Measurements from ENCODE around the gene SOD3. TPM values are rescaled to one million over a fixed set of nuclear protein-coding genes. Genes with fewer than 3 reads are reported as not detected.

The SOD3 gene
- total RNA-seq, 1 experiment from 2014 or later: 4.1 TPM

DNA sequence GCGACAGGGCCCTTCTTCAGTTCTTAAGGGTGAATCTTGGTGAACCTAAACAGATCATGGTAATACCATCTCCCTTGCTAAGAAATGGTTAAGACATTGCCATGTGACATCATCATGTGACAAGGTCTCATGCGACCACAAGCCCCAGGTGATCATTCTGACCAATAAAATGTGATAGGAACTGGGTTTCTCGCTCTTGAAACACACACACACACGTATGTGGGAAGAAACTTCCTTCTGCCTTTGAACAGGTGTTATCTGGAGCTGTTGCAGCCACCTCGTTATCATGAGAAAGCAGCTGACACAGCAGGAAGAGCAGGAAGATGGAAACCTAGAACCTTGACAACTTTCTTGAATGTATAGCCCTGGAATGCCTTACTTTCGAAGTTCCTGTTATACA, 10.2 kb downstream of the SOD3 start:
- H3K9me3 Mint-ChIP-seq: no peaks in the 10 kb centered on the region
- ChIA-PET CTCF (no interaction called here), POLR2A (no interaction called here)
- no peak for DNase-seq (ENCODE audit: low spot score)
- TF ChIP-seq, protein P1, sequence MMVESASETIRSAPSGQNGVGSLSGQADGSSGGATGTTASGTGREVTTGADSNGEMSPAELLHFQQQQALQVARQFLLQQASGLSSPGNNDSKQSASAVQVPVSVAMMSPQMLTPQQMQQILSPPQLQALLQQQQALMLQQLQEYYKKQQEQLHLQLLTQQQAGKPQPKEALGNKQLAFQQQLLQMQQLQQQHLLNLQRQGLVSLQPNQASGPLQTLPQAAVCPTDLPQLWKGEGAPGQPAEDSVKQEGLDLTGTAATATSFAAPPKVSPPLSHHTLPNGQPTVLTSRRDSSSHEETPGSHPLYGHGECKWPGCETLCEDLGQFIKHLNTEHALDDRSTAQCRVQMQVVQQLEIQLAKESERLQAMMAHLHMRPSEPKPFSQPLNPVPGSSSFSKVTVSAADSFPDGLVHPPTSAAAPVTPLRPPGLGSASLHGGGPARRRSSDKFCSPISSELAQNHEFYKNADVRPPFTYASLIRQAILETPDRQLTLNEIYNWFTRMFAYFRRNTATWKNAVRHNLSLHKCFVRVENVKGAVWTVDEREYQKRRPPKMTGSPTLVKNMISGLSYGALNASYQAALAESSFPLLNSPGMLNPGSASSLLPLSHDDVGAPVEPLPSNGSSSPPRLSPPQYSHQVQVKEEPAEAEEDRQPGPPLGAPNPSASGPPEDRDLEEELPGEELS (CRISPR knock-in tag; IDR thresholded peaks at IDR 0.05): no peak
- TF ChIP-seq FOXK1 (CRISPR knock-in tag; IDR thresholded peaks at IDR 0.05): no peak
- TF ChIP-seq SOX15 (CRISPR knock-in tag; IDR thresholded peaks at IDR 0.05): no peak
- TF ChIP-seq, protein P2, sequence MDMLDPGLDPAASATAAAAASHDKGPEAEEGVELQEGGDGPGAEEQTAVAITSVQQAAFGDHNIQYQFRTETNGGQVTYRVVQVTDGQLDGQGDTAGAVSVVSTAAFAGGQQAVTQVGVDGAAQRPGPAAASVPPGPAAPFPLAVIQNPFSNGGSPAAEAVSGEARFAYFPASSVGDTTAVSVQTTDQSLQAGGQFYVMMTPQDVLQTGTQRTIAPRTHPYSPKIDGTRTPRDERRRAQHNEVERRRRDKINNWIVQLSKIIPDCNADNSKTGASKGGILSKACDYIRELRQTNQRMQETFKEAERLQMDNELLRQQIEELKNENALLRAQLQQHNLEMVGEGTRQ (CRISPR knock-in tag; IDR thresholded peaks at IDR 0.05): peak; percentile 84
- no peak for TF ChIP-seq ZNF317 (CRISPR knock-in tag; IDR thresholded peaks at IDR 0.05; ENCODE audit: borderline replicate concordance, low read depth)
- TF ChIP-seq, protein P3, sequence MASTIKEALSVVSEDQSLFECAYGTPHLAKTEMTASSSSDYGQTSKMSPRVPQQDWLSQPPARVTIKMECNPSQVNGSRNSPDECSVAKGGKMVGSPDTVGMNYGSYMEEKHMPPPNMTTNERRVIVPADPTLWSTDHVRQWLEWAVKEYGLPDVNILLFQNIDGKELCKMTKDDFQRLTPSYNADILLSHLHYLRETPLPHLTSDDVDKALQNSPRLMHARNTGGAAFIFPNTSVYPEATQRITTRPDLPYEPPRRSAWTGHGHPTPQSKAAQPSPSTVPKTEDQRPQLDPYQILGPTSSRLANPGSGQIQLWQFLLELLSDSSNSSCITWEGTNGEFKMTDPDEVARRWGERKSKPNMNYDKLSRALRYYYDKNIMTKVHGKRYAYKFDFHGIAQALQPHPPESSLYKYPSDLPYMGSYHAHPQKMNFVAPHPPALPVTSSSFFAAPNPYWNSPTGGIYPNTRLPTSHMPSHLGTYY (CRISPR knock-in tag; IDR thresholded peaks at IDR 0.05): no peak
- TF ChIP-seq, protein P4, sequence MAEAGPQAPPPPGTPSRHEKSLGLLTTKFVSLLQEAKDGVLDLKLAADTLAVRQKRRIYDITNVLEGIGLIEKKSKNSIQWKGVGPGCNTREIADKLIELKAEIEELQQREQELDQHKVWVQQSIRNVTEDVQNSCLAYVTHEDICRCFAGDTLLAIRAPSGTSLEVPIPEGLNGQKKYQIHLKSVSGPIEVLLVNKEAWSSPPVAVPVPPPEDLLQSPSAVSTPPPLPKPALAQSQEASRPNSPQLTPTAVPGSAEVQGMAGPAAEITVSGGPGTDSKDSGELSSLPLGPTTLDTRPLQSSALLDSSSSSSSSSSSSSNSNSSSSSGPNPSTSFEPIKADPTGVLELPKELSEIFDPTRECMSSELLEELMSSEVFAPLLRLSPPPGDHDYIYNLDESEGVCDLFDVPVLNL (CRISPR knock-in tag; IDR thresholded peaks at IDR 0.05; ENCODE audit: borderline replicate concordance, low read depth): no peak
- no peak for TF ChIP-seq TP53 (CRISPR knock-in tag; IDR thresholded peaks at IDR 0.05)
- TF ChIP-seq, protein P5, sequence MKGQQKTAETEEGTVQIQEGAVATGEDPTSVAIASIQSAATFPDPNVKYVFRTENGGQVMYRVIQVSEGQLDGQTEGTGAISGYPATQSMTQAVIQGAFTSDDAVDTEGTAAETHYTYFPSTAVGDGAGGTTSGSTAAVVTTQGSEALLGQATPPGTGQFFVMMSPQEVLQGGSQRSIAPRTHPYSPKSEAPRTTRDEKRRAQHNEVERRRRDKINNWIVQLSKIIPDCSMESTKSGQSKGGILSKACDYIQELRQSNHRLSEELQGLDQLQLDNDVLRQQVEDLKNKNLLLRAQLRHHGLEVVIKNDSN (CRISPR knock-in tag; IDR thresholded peaks at IDR 0.05): peak; percentile 67; the same call in 1 of the 2 replicates
- TF ChIP-seq, protein P6, sequence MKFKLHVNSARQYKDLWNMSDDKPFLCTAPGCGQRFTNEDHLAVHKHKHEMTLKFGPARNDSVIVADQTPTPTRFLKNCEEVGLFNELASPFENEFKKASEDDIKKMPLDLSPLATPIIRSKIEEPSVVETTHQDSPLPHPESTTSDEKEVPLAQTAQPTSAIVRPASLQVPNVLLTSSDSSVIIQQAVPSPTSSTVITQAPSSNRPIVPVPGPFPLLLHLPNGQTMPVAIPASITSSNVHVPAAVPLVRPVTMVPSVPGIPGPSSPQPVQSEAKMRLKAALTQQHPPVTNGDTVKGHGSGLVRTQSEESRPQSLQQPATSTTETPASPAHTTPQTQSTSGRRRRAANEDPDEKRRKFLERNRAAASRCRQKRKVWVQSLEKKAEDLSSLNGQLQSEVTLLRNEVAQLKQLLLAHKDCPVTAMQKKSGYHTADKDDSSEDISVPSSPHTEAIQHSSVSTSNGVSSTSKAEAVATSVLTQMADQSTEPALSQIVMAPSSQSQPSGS (CRISPR knock-in tag; IDR thresholded peaks at IDR 0.05; ENCODE audit: borderline replicate concordance, low read depth): no peak
- TF ChIP-seq, protein P7, sequence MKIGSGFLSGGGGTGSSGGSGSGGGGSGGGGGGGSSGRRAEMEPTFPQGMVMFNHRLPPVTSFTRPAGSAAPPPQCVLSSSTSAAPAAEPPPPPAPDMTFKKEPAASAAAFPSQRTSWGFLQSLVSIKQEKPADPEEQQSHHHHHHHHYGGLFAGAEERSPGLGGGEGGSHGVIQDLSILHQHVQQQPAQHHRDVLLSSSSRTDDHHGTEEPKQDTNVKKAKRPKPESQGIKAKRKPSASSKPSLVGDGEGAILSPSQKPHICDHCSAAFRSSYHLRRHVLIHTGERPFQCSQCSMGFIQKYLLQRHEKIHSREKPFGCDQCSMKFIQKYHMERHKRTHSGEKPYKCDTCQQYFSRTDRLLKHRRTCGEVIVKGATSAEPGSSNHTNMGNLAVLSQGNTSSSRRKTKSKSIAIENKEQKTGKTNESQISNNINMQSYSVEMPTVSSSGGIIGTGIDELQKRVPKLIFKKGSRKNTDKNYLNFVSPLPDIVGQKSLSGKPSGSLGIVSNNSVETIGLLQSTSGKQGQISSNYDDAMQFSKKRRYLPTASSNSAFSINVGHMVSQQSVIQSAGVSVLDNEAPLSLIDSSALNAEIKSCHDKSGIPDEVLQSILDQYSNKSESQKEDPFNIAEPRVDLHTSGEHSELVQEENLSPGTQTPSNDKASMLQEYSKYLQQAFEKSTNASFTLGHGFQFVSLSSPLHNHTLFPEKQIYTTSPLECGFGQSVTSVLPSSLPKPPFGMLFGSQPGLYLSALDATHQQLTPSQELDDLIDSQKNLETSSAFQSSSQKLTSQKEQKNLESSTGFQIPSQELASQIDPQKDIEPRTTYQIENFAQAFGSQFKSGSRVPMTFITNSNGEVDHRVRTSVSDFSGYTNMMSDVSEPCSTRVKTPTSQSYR (CRISPR knock-in tag; IDR thresholded peaks at IDR 0.05): no peak
- TF ChIP-seq FOXJ3 (CRISPR knock-in tag; IDR thresholded peaks at IDR 0.05; ENCODE audit: borderline replicate concordance): no peak
- H3K4me1 Mint-ChIP-seq: peaks cover 42% of the 10 kb centered on the region
- peaks cover 17% of the 10 kb centered on the region for H3K27me3 Mint-ChIP-seq (ENCODE audit: low read depth)
- H3K4me3 Mint-ChIP-seq: no peak overlapping the region
- H3K36me3 Mint-ChIP-seq: no peaks in the 10 kb centered on the region
- H3K27ac Mint-ChIP-seq: no peak overlapping the region
- ATAC-seq: no peak
